ENCODE results near the gene FERMT1.

DNA sequence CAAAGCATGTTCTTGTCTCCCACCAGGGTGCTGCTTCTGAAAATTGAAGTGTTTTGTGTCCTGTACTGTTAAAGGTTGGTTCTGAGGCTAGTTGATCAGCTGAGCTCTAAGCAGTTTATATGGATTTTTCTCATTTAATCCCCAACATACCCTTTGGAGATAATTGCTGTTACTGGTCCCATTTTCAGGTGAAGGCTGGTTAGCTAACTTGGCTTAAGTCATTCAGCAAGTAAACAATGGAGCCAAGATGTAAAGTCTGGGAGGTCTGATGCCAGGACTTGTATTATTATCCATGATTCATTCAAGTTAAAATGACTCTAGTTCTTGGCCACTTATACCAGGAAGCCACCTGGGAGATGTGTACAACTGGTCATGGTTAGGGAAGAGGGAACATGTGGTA, 42.5 kb upstream of the FERMT1 start:
- TF ChIP-seq, protein P1, sequence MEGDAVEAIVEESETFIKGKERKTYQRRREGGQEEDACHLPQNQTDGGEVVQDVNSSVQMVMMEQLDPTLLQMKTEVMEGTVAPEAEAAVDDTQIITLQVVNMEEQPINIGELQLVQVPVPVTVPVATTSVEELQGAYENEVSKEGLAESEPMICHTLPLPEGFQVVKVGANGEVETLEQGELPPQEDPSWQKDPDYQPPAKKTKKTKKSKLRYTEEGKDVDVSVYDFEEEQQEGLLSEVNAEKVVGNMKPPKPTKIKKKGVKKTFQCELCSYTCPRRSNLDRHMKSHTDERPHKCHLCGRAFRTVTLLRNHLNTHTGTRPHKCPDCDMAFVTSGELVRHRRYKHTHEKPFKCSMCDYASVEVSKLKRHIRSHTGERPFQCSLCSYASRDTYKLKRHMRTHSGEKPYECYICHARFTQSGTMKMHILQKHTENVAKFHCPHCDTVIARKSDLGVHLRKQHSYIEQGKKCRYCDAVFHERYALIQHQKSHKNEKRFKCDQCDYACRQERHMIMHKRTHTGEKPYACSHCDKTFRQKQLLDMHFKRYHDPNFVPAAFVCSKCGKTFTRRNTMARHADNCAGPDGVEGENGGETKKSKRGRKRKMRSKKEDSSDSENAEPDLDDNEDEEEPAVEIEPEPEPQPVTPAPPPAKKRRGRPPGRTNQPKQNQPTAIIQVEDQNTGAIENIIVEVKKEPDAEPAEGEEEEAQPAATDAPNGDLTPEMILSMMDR (IDR thresholded peaks at IDR 0.05), result no peak
- TF ChIP-seq POLR2A (IDR thresholded peaks at IDR 0.05) (no peak), EP300 (IDR thresholded peaks at IDR 0.05) (no peak)

All from tibial nerve (tissue), 4 donors.